GM12878 (cell line): ENCODE results near the gene NDUFV1. TPM values are rescaled to one million over a fixed set of nuclear protein-coding genes. Genes with fewer than 3 reads are reported as not detected.

ENCODE experiments used
- ASH2L ChIP-seq: fragments of 300-600, 200-600 bp; sonication (generic); IDR thresholded peaks from 2 replicates; pipeline ENCODE4 v1.6.1; 2017; ENCODE audit warnings: low read depth, mild to moderate bottlenecking, borderline replicate concordance
- BACH1 ChIP-seq: fragments of 450-650 bp; IDR thresholded peaks from 2 replicates; pipeline ENCODE4 v1.6.1; 2017; ENCODE audit warnings: mild to moderate bottlenecking, borderline replicate concordance
- BCL11A ChIP-seq: IDR thresholded peaks from 2 replicates; pipeline ENCODE4 v1.6.1; 2011; ENCODE audit warnings: low read depth, low read length
- CBX5 ChIP-seq: sonication (generic); IDR thresholded peaks from 2 replicates; pipeline ENCODE4 v1.6.1; 2016; ENCODE audit warnings: low read depth, moderate library complexity, mild to moderate bottlenecking, inconsistent platforms
- E4F1 ChIP-seq: fragments of 450-650 bp; IDR thresholded peaks from 2 replicates; pipeline ENCODE4 v1.6.1; 2018; ENCODE audit warnings: borderline replicate concordance, mild to moderate bottlenecking; ENCODE audit not compliant: partially characterized antibody
- ELK1 ChIP-seq: IDR thresholded peaks from 2 replicates; pipeline ENCODE4 v1.6.1; 2012; ENCODE audit warnings: low read depth, low read length, improper control_type of control experiment
- EZH2 ChIP-seq: IDR thresholded peaks from 2 replicates; pipeline ENCODE4 v1.6.1; 2012; ENCODE audit warnings: low read depth, mild to moderate bottlenecking, control low read depth, inconsistent platforms, low read length, borderline replicate concordance; ENCODE audit not compliant: control insufficient read depth
- FOXK2 ChIP-seq: fragments of 450-650 bp; IDR thresholded peaks from 2 replicates; pipeline ENCODE4 v1.6.1; 2017; ENCODE audit warnings: mild to moderate bottlenecking, moderate library complexity
- GATAD2B ChIP-seq: fragments of 450-650 bp; conservative IDR thresholded peaks from 2 replicates; pipeline ENCODE4 v1.6.1; 2017; ENCODE audit warnings: low read depth, mild to moderate bottlenecking, moderate library complexity
- HSF1 ChIP-seq: fragments of 150-350 bp; IDR thresholded peaks from 2 replicates; pipeline ENCODE4 v1.6.1; 2014; ENCODE audit warnings: mild to moderate bottlenecking, low read depth, low read length
- MEF2A ChIP-seq: IDR thresholded peaks from 2 replicates; pipeline ENCODE4 v1.6.1; 2011; ENCODE audit warnings: low read depth, mild to moderate bottlenecking, low read length, moderate library complexity; ENCODE audit not compliant: insufficient read depth
- NFYA ChIP-seq: IDR thresholded peaks from 2 replicates; pipeline ENCODE4 v1.6.1; 2011; ENCODE audit warnings: low read depth, mild to moderate bottlenecking, low read length, improper control_type of control experiment, borderline replicate concordance
- PAX8 ChIP-seq: fragments of 450-650 bp; IDR thresholded peaks from 2 replicates; pipeline ENCODE4 v1.6.1; 2017; ENCODE audit warnings: mild to moderate bottlenecking, moderate library complexity
- POLR2AphosphoS2 ChIP-seq: IDR thresholded peaks from 2 replicates; pipeline ENCODE4 v1.6.1; 2011; ENCODE audit warnings: low read depth, mild to moderate bottlenecking, low read length, improper control_type of control experiment, moderate library complexity
- SIN3A ChIP-seq: IDR thresholded peaks from 2 replicates; pipeline ENCODE4 v1.6.1; 2012; ENCODE audit warnings: low read depth, low read length, improper control_type of control experiment
- SREBF1 ChIP-seq: IDR thresholded peaks from 2 replicates; pipeline ENCODE4 v1.6.1; 2012; ENCODE audit warnings: mild to moderate bottlenecking, low read length
- TCF3 ChIP-seq: IDR thresholded peaks from 2 replicates; pipeline ENCODE4 v1.6.1; 2012; ENCODE audit warnings: low read depth, mild to moderate bottlenecking, low read length, borderline replicate concordance; ENCODE audit not compliant: insufficient read depth
- USF1 ChIP-seq: IDR thresholded peaks from 2 replicates; pipeline ENCODE4 v1.6.1; 2011; ENCODE audit warnings: borderline replicate concordance, low read depth, mild to moderate bottlenecking, moderate library complexity, mixed read lengths, low read length; ENCODE audit not compliant: insufficient read depth; ENCODE audit errors: extremely low read length
- ZBTB11 ChIP-seq: fragments of 450-650 bp; formaldehyde crosslinking; IDR thresholded peaks from 2 replicates; pipeline ENCODE4 v1.5.0; 2022; ENCODE audit warnings: mild to moderate bottlenecking, missing genetic modification characterization
- polyA plus RNA-seq, 11 experiments: library from polyadenylated mRNA; depleted of rRNA in 4 of 11; unstranded in 6 of 11; stranded (reverse) in 5 of 11; fragments of >200 nt; fragmentation: Nextera tagmentation in 4 of 11; fragmentation: Illumina TruSeq in 1 of 11; extraction: Ambion mirVana in 4 of 11; extraction: Trizol in 1 of 11; gene quantifications; 1 replicate in 1 of 11; 2 replicates in 10 of 11; pipeline versions ENCODE4 v1.2.1 to v1.2.3, GENCODE V29; 2011 to 2016; ENCODE audit warnings: inconsistent platforms in 2 of 11, missing spikeins in 2 of 11, low read depth in 1 of 11
- total RNA-seq, 4 experiments: library from RNA; depleted of rRNA in 3 of 4; stranded (reverse); fragments of >200 nt in 3 of 4; fragmentation: Illumina TruSeq in 1 of 4; extraction: Trizol in 1 of 4; gene quantifications; 2 replicates each; pipeline versions ENCODE4 v1.2.1 to v1.2.3, GENCODE V29; 2013 to 2021

NDUFV1 gene
- total and polyA plus RNA-seq, 10 of the 15 experiments (the other 5 are each of a cell fraction or from before 2014, with no cell fraction given), result 8.2 to 380 (median 231) TPM

- TF ChIP-seq MEF2A, result peak; percentile 95
- peak; percentile 51; the same call in 1 of the 2 replicates for TF ChIP-seq BCL11A
- no peak for TF ChIP-seq USF1
- no peak for TF ChIP-seq FOXK2
- TF ChIP-seq PAX8, result no peak
- 0 out of 2 replicates have a peak, but pooled peaks have one; percentile 11 for TF ChIP-seq TCF3
- no peak for TF ChIP-seq SREBF1
- 0 out of 2 replicates have a peak, but pooled peaks have one; percentile 8 for TF ChIP-seq SIN3A
- peak; percentile 40; the same call in 1 of the 2 replicates for TF ChIP-seq GATAD2B
- TF ChIP-seq POLR2AphosphoS2, result no peak
- TF ChIP-seq ZBTB11 (CRISPR knock-in tag), result no peak
- no peak for TF ChIP-seq CBX5
- no peak for TF ChIP-seq EZH2
- no peak for TF ChIP-seq E4F1
- TF ChIP-seq ELK1, result no peak
- TF ChIP-seq ASH2L, result no peak
- TF ChIP-seq NFYA, result no peak
- no peak for TF ChIP-seq HSF1
- TF ChIP-seq BACH1, result no peak
Measured at GRCh38 chr11:67648796-67649613, 42.3 kb downstream of the NDUFV1 start (continued).
